Measurements from ENCODE around the gene LCORL.

- TF ChIP-seq CTCF (IDR thresholded peaks at IDR 0.05) (peak; percentile 52 to 73 (median 56)), POLR2A (IDR thresholded peaks at IDR 0.05) (no peak)
These were observed 204.5 kb downstream of the LCORL start for GRCh38 chr4:17817027-17817426.
